PC-3 (cell line): ENCODE data around the gene LMO2. TPM values are rescaled to one million over a fixed set of nuclear protein-coding genes. Genes with fewer than 3 reads are reported as not detected.
"Not testable (repeated sequence)": the region's sequence is repeated elsewhere in the genome, so short reads cannot be mapped to it uniquely, and the experiment has no call there.

ENCODE experiments used
- ATAC-seq: fragments of 200-7000 bp; cut with Tn5 transposase; 2 replicates; pipeline ENCODE4 v1.9.1; 2020; ENCODE audit warnings: mild to moderate bottlenecking, moderate library complexity
- BruUV-seq: library from RNA; stranded (reverse); fragments of 400-500 nt; replicated peaks from 2 replicates; lab custom pipeline; 2021; lab: Mats Ljungman, UMichigan
- CTCF ChIA-PET: fragments of 300-600 bp; sonication (Branson Sonifier 250); formaldehyde crosslinking; loops from one replicate; lab custom pipeline; 2022; ENCODE audit warnings: antibody characterized with exemption; lab: Charles Lee
- POLR2A ChIA-PET: fragments of 300-600 bp; sonication (Branson Sonifier 250); formaldehyde crosslinking; loops from one replicate; lab custom pipeline; 2022; ENCODE audit warnings: antibody characterized with exemption; ENCODE audit not compliant: unreplicated experiment; lab: Charles Lee
- DNase-seq: peaks from one replicate; pipeline ENCODE4 v3.0.0-alpha.2; 2015
- H2AFZ ChIP-seq: fragments of 300-600 bp; sonication (generic); 2 replicates; pipeline ENCODE4 v1.6.0; 2016; ENCODE audit warnings: antibody characterized with exemption, low read length
- H3F3A ChIP-seq: fragments of 300-600 bp; sonication (generic); one replicate; pipeline ENCODE4 v1.6.0; 2017; ENCODE audit warnings: antibody characterized with exemption, low read length, control low read depth, mild to moderate bottlenecking; ENCODE audit not compliant: unreplicated experiment
- H3K27ac ChIP-seq: fragments of 300-600 bp; sonication (generic); 2 replicates; pipeline ENCODE4 v1.5.1; 2016; ENCODE audit warnings: mild to moderate bottlenecking, low read length
- H3K27me3 ChIP-seq: fragments of 300-600 bp; sonication (generic); 2 replicates; pipeline ENCODE4 v1.6.1; 2016; ENCODE audit warnings: low read length, mixed read lengths
- H3K36me3 ChIP-seq: fragments of 300-600 bp; sonication (generic); 2 replicates; pipeline ENCODE4 v1.6.1; 2016; ENCODE audit warnings: low read depth, mixed run types, low read length, mixed read lengths
- H3K4me1 ChIP-seq: fragments of 300-600 bp; sonication (generic); 2 replicates; pipeline ENCODE4 v1.5.1; 2016; ENCODE audit warnings: low read length; ENCODE audit not compliant: insufficient read depth
- H3K4me2 ChIP-seq: fragments of 300-600 bp; sonication (generic); 2 replicates; pipeline ENCODE4 v1.6.0; 2016; ENCODE audit warnings: low read length
- H3K4me3 ChIP-seq: fragments of 300-600 bp; sonication (generic); 2 replicates; pipeline ENCODE4 v1.5.1; 2016; ENCODE audit warnings: mild to moderate bottlenecking, low read length, mixed read lengths
- H3K79me2 ChIP-seq: fragments of 300-600 bp; sonication (generic); 2 replicates; pipeline ENCODE4 v1.6.1; 2017; ENCODE audit warnings: low read length, mixed read lengths
- H3K9ac ChIP-seq: fragments of 300-600 bp; sonication (generic); 2 replicates; pipeline ENCODE4 v1.6.0; 2016; ENCODE audit warnings: mild to moderate bottlenecking, low read length
- H3K9me2 ChIP-seq: fragments of 300-600 bp; sonication (generic); replicated peaks from 2 replicates; pipeline ENCODE4 v1.6.1; 2016; ENCODE audit warnings: mixed run types, low read length, mixed read lengths
- H3K9me3 ChIP-seq: fragments of 300-600 bp; sonication (generic); 2 replicates; pipeline ENCODE4 v1.6.1; 2016; ENCODE audit warnings: low read length, mixed read lengths
- H4K20me1 ChIP-seq: fragments of 300-600 bp; sonication (generic); 2 replicates; pipeline ENCODE4 v1.6.1; 2016; ENCODE audit warnings: low read length, mixed read lengths
- CTCF ChIP-seq: fragments of 300-600 bp; sonication (generic); conservative IDR thresholded peaks from 2 replicates; pipeline ENCODE4 v1.5.1; 2017; ENCODE audit warnings: antibody characterized with exemption, low read depth, mild to moderate bottlenecking, low read length
- EZH2 ChIP-seq: fragments of 300-600 bp; sonication (generic); IDR thresholded peaks from one replicate; pipeline ENCODE4 v1.6.1; 2017; ENCODE audit warnings: antibody characterized with exemption, mild to moderate bottlenecking, low read length; ENCODE audit not compliant: unreplicated experiment
- EZH2phosphoT487 ChIP-seq: fragments of 300-600 bp; sonication (generic); IDR thresholded peaks from 2 replicates; pipeline ENCODE4 v1.6.1; 2018; ENCODE audit warnings: mild to moderate bottlenecking, antibody characterized with exemption, low read length, borderline replicate concordance
- intact Hi-C: fragments of 100-400 bp; cut with micrococcal nuclease; formaldehyde crosslinking; loops from 2 replicates; pipeline ENCODE4 v1.9.0; 2023
- total RNA-seq: library from RNA; depleted of rRNA; stranded (reverse); fragments of >200 nt; gene quantifications from 2 replicates; pipeline ENCODE4 v1.2.3, GENCODE V29; 2014

LMO2 gene
- total RNA-seq, 1 experiment from 2014 or later, result 0.51 TPM

GRCh38 chr11:33920838-33921613 is 29.1 kb upstream of the LMO2 start:
- intact Hi-C loops, result no loop called here
- no peaks in the 10 kb centered on the region for H3K79me2 ChIP-seq
- H3K4me2 ChIP-seq, result no peak overlapping the region
- peaks cover 22% of the 10 kb centered on the region for H3K27me3 ChIP-seq
- no peaks in the 10 kb centered on the region for H3K4me1 ChIP-seq
- CTCF ChIA-PET, result no interaction called here
- no peaks in the 10 kb centered on the region for H3K36me3 ChIP-seq
- no peak overlapping the region for H3K4me3 ChIP-seq
- no peak overlapping the region for H2AFZ ChIP-seq
- ATAC-seq (no peak), DNase-seq (no peak)
- H3K27ac ChIP-seq, result no peak overlapping the region
- H4K20me1 ChIP-seq, result no peaks in the 10 kb centered on the region
- no peaks in the 10 kb centered on the region for H3K9me2 ChIP-seq
- H3K9me3 ChIP-seq, result no peaks in the 10 kb centered on the region
- TF ChIP-seq EZH2, result no peak
- TF ChIP-seq EZH2phosphoT487, result no peak
- POLR2A ChIA-PET, result no interaction called here
- BruUV-seq, result no TSS peak
- no peak overlapping the region for H3K9ac ChIP-seq
- H3F3A ChIP-seq, result no peaks in the 10 kb centered on the region

- no peak overlapping the region for H3K27ac ChIP-seq
- no peaks in the 10 kb centered on the region for H3K9me3 ChIP-seq
- no peak for ATAC-seq
- intact Hi-C loops, result no loop called here
- H3F3A ChIP-seq, result no peaks in the 10 kb centered on the region
- ChIA-PET POLR2A (no interaction called here), CTCF (no interaction called here)
- no peaks in the 10 kb centered on the region for H3K79me2 ChIP-seq
- H3K4me2 ChIP-seq, result no peak overlapping the region
- no TSS peak for BruUV-seq
- H3K4me1 ChIP-seq, result no peaks in the 10 kb centered on the region
- no peaks in the 10 kb centered on the region for H4K20me1 ChIP-seq
- no peak for TF ChIP-seq CTCF
- no peak for TF ChIP-seq EZH2phosphoT487
- no peak for TF ChIP-seq EZH2
- H2AFZ ChIP-seq, result no peak overlapping the region
- H3K9me2 ChIP-seq, result no peaks in the 10 kb centered on the region
- no peak overlapping the region for H3K9ac ChIP-seq
- H3K27me3 ChIP-seq, result peaks cover 22% of the 10 kb centered on the region
- no peaks in the 10 kb centered on the region for H3K36me3 ChIP-seq
- H3K4me3 ChIP-seq, result no peak overlapping the region
- no peak for DNase-seq
Measured at GRCh38 chr11:33919645-33920044, 27.8 kb upstream of the LMO2 start.

GRCh38 chr11:33917402-33917801 is 25.5 kb upstream of the LMO2 start:
- H3K4me2 ChIP-seq, H3K4me3 ChIP-seq, CTCF ChIA-PET, H3K9me3 ChIP-seq, DNase-seq, H3K79me2 ChIP-seq, POLR2A ChIA-PET, H3K36me3 ChIP-seq, H3K9ac ChIP-seq, H3K4me1 ChIP-seq, H2AFZ ChIP-seq, BruUV-seq, H3F3A ChIP-seq, ATAC-seq, intact Hi-C loops, H4K20me1 ChIP-seq, H3K27ac ChIP-seq, H3K27me3 ChIP-seq, H3K9me2 ChIP-seq: not testable (repeated sequence)
